Stimulated activated CD8-positive, alpha-beta memory T cell treated with anti-CD3 and anti-CD28 coated beads, Interleukin-12 subunit alpha, Interleukin-12 subunit beta, amount 100 ng/mL, for 4 hours (primary cell): ENCODE data around the gene RC3H1.
"Not testable (repeated sequence)": the region's sequence is repeated elsewhere in the genome, so short reads cannot be mapped to it uniquely, and the experiment has no call there.

Experiments
- DNase-seq: peaks from one replicate; pipeline ENCODE4 v3.0.0-alpha.2; 2020; ENCODE audit warnings: low read depth

The RC3H1 gene

GRCh38 chr1:174021591-174022079 lies 522 bp downstream of the RC3H1 start:
- DNase-seq, result peak; percentile 17

- no peak for DNase-seq
These were observed 3.6 kb downstream of the RC3H1 start for GRCh38 chr1:174018565-174018964.

GRCh38 chr1:174017231-174017970 lies 4.8 kb downstream of the RC3H1 start:
- no peak for DNase-seq

- DNase-seq, result no peak
These were observed 8.2 kb downstream of the RC3H1 start for GRCh38 chr1:174013864-174014418.

- no peak for DNase-seq
These were observed 13.2 kb downstream of the RC3H1 start for GRCh38 chr1:174008979-174009378.

GRCh38 chr1:174008269-174008668 lies 13.9 kb downstream of the RC3H1 start:
- no peak for DNase-seq

GRCh38 chr1:174007851-174008250 lies 14.3 kb downstream of the RC3H1 start:
- no peak for DNase-seq

GRCh38 chr1:174005032-174005431 lies 17.1 kb downstream of the RC3H1 start:
- DNase-seq, result no peak

GRCh38 chr1:174003867-174004266 lies 18.3 kb downstream of the RC3H1 start:
- no peak for DNase-seq

GRCh38 chr1:174001573-174001972 lies 20.6 kb downstream of the RC3H1 start:
- DNase-seq, result no peak

GRCh38 chr1:174000371-174000770 lies 21.8 kb downstream of the RC3H1 start:
- DNase-seq, result no peak

GRCh38 chr1:173997791-173998190 lies 24.4 kb downstream of the RC3H1 start:
- DNase-seq, result no peak

- DNase-seq, result no peak
These were observed 25.2 kb downstream of the RC3H1 start for GRCh38 chr1:173996995-173997394.

- DNase-seq, result no peak
These were observed 26.7 kb downstream of the RC3H1 start for GRCh38 chr1:173995475-173995874.

GRCh38 chr1:173993948-173994347 lies 28.2 kb downstream of the RC3H1 start:
- DNase-seq, result not testable (repeated sequence)

GRCh38 chr1:173988068-173988467 lies 34.1 kb downstream of the RC3H1 start:
- no peak for DNase-seq

- DNase-seq, result no peak
These were observed 35.2 kb downstream of the RC3H1 start for GRCh38 chr1:173986951-173987350.

- DNase-seq, result no peak
These were observed 51.9 kb downstream of the RC3H1 start for GRCh38 chr1:173970252-173970651.

- DNase-seq, result not testable (repeated sequence)
These were observed 56.3 kb downstream of the RC3H1 start for GRCh38 chr1:173965896-173966295.

GRCh38 chr1:173963477-173963876 lies 58.7 kb downstream of the RC3H1 start:
- DNase-seq, result no peak

- no peak for DNase-seq
These were observed 61.5 kb downstream of the RC3H1 start for GRCh38 chr1:173960625-173961024.

- no peak for DNase-seq
These were observed 68.0 kb downstream of the RC3H1 start for GRCh38 chr1:173954179-173954578.

- DNase-seq, result no peak
These were observed 73.6 kb downstream of the RC3H1 start for GRCh38 chr1:173948594-173948993.
